ENCODE measurements around the gene VPS11.

Gene VPS11

GRCh38 chr11:119126675-119127268 lies 59.2 kb downstream of the VPS11 start:
- no peak for DNase-seq

DNA sequence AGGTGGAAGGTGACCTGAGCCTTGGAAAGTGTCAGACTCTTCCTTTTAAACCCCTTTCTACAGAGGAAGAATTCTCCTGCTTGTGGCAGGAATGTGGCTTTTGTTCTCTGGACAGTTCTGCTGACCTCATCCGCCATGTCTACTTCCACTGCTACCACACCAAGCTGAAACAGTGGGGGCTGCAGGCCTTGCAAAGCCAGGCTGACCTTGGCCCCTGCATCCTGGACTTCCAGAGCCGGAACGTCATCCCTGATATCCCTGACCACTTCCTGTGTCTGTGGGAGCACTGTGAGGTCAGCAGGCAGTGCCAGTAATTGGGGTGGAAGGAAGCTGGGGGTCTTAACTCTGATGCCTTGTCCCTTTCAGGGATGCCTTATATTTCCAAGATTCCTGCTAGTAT lies 63.0 kb downstream of the VPS11 start:
- DNase-seq, result no peak

Measured in NCI-H2029 (cell line).